ENCODE measurements around the gene ZNF678.

GRCh38 chr1:227559499-227559898, 3.9 kb upstream of the ZNF678 start:
- TF ChIP-seq EZH2 (IDR thresholded peaks at IDR 0.05; ENCODE audit: low read depth, low read length, severe bottlenecking) (no peak), POU5F1 (IDR thresholded peaks at IDR 0.05; ENCODE audit: low read depth, low read length) (no peak), ATF2 (IDR thresholded peaks at IDR 0.05; ENCODE audit: low read length) (no peak), CTCF (IDR thresholded peaks at IDR 0.05; ENCODE audit: control extremely low read depth in 1 of 3, insufficient read depth in 1 of 3, low read depth in 1 of 3, low read length in 3 of 3) (no peak), TEAD4 (IDR thresholded peaks at IDR 0.05; ENCODE audit: low read depth, low read length) (no peak), POLR2A (IDR thresholded peaks at IDR 0.05; ENCODE audit: control extremely low read depth in 1 of 2, low read depth in 2 of 2, low read length in 2 of 2) (no peak), HDAC6 (IDR thresholded peaks at IDR 0.05; ENCODE audit: low read depth, low read length) (no peak)

All from H1 (cell line).